Fibroblast of skin of scalp (primary cell): ENCODE results near the gene PSMA4.
A peak's percentile ranks its signal among the peaks of the same experiment; 100 is the strongest.
"Not testable (repeated sequence)": the region's sequence is repeated elsewhere in the genome, so short reads cannot be mapped to it uniquely, and the experiment has no call there.

Experiments used
- DNase-seq: peaks from one replicate; pipeline ENCODE4 v3.0.0-alpha.2; 2013

The PSMA4 gene

DNA sequence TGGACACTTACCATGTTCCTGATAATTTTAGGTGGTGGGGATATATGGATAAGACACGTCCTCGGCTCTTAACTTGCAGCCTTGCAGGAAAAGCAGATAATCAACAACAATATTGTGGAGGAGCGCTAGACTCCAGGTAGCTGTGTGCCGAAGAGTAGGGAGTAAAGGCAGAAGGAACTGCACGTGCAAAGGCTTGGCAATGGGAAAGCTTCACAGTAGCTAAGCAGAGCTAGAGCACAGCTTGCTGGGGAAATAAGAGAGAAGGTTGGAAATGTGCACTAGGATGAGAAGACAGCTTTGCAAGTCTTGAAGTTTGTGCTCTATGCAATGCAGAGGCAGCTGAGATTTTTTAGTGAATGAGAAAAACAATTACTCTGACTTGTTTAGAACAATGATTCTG lies 12.4 kb downstream of the PSMA4 start:
- DNase-seq, result no peak

DNA sequence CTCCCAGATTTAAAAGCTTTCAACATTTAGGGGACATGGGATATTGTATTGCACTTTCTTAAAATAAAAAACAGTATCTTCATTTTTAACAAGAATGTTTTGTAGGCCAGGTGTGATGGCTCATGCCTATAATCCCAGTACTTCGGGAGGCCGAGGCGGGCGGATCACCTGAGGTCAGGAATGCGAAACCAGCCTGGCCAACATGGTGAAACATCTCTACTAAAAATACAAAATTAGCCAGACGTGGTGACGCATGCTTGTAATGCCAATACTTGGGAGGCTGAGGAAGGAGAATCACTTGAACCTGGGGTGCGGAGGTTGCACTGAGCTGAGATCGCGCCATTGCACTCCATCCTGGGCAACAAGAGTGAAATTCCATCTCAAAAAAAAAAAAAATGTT lies 20.0 kb downstream of the PSMA4 start:
- not testable (repeated sequence) for DNase-seq

DNA sequence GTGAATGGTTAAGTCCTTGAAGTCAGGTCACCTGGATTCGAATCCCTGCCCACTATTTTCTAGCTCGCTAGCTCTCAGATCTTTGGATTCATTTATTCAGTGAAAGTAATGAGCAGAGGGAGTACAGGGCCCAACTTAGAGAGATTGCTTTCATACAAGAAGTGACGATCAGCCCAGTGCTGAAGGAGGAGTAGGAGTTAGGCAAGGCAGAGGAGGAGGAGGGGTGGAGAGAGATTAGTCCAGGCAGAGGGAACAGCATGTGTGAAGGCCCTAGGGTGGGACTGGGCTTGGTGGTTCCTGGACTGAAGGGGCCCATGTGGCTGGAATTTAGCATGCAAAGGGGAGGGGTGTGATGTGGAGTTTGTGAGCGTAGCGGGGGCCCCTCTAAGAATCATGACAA lies 21.2 kb downstream of the PSMA4 start:
- no peak for DNase-seq

DNA sequence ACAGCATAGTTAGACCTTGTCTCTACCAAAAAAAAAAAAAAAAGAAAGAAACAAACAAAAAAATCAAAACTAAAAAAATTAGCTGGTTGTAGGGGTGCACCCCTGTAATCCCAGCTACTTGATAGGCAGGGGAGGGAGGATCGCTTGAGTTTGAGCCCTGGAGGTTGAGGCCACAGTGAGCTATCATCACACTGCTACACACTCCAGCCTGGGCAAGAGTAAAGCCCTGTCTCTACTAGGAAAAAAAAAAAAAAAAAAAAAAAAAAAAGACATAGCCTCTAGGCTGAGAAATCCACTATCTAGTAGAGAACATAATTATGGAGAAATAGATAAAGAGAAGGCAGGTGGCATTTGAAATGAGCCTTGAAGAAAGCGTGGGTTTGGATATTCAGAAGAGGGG lies 22.8 kb downstream of the PSMA4 start:
- DNase-seq, result no peak

DNA sequence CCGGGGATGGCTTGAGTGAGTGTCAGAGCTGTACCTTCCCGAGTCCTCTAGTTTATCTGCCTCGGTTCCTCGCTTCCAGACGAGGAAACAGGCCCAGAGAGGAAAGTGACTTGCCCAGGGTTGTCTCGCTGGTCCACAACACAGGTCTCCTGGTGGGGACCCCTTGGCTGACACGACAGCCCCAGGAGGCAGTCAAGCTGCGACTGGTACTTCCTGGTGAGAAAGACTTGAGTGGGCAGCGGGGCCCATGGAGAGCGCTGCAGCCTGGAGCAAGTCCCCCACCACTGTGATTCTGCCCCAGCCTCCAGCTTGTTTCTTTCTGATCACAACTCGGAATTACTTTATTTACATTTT lies 24.5 kb downstream of the PSMA4 start:
- no peak for DNase-seq

DNA sequence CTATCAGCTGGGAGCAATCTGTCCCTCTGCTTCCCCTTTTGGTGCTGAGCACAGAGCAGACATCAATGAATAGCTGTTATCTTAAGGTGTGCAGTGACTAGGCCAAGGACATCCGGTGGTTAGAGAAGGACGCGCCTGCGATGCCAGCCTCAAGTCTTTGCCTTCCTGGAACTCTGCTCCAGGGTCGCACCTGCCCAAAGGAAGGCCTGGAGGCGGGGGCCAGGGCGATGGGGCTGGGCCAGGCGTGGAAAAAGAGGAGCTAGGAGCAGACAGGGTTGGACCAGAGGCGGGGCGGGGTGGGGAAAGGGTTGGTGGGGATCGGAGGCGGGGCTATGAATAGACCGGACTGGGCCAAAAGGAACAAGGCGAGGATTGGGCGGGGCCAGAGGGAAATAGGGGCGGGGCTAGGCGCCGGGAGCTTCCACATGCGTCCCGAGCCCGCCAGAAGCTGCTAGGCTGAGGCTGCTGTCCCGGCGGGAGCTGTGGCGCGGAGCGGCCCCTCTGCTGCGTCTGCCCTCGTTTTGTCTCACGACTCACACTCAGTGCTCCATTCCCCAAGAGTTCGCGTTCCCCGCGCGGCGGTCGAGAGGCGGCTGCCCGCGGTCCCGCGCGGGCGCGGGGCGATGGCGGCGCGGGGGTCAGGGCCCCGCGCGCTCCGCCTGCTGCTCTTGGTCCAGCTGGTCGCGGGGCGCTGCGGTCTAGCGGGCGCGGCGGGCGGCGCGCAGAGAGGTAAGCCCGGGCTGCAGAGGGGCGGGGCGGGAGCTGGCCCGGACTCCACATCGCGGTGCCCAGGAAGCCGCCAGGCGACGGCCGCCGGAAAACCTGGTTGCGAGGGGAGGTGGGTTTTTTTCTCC lies 25.1 kb downstream of the PSMA4 start, which contains the start of gene CHRNA5:
CHRNA5 (plus strand) TSS at position 424 of the 854 bp plus-strand sequence; CDS start at position 624, 200 bp downstream.
- DNase-seq, result peak; percentile 81

DNA sequence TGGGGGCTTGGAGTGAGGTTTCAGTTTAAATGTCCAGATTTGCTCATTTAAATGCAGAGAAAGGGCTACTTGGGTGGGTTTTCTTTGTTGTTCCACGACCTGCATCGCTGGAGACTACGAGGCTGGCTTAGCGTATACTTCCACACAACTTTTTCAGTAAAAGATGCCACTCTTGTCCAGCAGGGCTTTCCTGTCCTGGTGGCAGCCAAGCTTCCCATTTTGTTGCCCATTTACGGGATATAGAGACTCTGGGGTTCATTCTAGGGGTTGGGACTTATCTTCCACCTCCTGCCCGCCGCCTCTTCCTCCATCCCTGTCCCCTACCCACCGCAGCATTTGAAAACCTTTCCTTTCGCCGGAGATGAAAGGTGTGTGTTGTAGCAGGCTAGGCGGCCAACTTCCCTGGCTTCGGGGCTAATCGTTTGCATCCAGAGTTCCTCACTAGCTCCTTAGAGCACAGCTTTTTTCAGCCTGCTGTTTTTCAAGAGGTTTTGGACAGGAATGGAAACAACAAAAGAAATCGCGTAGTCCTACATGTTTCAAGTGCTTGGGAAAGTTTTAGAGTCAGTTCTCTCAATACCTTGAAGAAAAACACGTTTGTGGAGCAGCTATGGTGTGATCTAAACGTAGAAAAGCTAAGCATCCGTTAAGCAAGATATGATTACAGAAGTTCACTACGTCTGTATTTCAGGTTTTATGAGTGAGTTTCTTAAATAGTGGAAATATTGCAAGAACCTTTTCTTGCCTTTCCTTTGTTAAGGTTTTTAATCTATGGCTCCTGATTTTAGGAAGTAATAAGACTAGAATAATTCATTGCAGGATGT lies 25.9 kb downstream of the PSMA4 start:
- peak; percentile 7 for DNase-seq

DNA sequence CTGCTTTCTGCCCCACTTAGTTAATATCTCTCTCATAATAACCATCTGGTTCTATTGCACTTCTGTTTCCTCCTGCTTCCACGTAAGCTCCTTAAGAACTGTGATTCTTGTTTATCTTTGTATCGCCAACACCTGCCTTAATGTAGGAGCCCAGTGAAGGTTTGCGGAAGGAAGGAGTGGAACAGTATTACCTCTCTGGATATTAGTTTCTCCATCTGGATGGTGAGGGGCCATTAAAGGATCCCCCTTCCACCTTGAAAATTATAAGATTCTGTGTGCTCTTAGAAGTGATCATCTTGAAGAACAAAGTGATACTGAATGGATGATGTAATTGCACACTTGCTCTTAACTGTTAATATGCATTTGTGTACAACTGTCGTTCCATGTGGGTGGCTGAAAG lies 27.3 kb downstream of the PSMA4 start:
- DNase-seq, result no peak

DNA sequence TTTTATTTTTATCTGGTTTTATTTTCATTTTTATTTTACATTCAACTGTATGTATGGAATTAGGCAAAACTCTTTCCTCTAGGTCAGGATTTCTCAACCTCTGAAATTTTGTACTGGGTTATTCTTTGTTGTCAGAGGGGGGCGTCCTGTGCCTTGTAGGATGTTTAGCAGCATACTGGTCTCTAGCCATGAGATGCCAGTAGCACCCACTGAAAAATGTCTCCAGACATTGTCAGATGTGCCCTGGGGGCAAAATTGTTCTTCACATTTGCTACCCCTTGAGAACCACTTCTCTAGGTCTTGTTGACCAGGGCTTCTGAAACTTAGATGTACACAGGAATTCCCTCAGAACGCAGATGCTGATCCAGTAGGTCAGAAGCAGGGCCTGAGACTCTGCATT lies 30.5 kb downstream of the PSMA4 start:
- DNase-seq, result no peak

DNA sequence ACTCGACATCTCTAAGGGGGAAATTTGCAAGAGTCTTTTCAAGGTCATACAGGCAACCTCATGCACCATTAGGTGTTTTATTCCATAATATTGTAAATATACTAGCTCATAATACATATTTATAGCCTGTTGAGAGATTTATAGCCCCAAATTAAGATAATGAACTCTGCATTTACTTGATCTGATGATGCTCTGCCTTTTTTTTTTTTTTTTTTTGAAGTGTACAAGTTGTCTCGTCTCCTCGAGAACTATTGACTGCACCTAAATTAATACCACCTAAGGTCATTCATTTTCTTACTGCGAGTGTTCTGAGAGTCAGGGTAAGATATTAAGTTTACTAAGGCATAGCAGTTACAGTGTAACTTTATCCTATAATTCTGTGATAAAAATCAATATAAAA lies 31.1 kb downstream of the PSMA4 start:
- DNase-seq, result no peak

DNA sequence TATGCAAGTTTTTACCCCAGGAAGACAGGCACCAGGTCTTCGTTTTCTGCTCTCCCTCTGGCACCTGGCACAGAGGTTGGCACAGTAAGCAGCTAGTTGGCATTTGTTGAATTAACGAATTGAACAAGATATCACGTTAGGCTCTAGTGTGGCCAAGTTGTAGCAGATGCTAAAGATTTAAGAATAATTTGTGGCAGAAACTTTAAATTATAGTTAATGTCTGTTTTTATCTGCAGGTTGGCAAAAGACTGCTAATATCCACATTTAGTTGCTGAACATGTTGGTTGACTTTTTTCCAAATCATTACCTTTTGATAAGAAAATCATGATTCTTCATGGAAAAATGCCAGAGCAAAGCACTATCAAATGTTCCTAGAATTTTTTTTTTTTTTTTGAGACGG lies 33.2 kb downstream of the PSMA4 start:
- no peak for DNase-seq

DNA sequence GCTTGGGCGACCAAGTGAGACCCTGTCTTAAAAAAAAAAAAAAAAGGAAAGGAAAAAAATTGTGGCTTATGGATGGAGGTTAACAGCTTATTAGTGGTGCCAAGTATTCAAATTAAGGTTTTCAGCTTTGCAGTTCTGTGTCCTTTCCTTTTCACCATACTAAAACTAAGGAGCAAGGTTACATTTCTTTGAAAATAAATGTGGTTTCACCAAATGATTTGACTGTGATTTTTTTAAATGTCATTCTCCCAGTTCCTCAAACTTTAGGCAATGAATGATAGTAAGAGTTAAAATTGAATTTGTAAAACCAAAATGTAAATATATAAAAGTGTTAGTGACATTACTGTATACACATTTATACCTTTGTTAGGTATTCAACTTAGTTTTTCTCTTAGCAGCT lies 34.7 kb downstream of the PSMA4 start:
- no peak for DNase-seq

DNA sequence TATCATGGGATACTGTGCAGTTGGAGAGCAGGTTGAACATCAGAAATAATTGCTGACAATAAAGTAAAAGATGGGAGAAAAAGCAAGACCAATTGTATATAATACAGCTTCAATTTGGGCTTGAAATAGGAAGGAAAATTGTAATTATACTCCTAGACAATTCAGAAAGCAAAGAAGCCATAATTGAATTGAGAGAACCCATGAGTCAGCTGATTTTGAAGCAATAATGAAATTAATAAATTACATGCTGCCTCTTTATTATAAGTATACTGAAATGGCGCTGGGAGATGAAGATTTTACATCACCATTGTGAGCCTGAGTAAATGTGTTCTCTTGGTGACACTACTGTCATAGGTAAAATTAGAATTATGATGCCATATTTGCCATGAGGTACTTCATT lies 57.3 kb downstream of the PSMA4 start:
- no peak for DNase-seq

DNA sequence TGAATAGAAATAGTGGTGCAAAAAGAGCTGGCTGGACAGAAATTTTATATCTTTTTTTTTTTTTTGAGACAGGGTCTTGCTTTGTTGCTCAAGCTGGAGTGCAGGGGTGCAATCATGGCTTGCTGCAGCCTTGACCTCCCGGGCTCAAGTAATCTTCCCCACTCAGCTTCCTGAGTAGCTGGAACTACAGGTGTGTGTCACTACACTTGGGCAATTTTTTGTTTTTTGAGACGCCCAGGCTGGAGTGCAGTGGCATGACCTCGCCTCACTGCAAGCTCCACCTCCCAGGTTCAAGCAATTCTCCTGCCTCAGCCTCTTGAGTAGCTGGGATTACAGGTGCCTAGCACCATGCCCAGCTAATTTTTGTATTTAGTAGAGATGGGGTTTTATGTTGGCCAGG lies 58.1 kb downstream of the PSMA4 start:
- DNase-seq, result no peak

DNA sequence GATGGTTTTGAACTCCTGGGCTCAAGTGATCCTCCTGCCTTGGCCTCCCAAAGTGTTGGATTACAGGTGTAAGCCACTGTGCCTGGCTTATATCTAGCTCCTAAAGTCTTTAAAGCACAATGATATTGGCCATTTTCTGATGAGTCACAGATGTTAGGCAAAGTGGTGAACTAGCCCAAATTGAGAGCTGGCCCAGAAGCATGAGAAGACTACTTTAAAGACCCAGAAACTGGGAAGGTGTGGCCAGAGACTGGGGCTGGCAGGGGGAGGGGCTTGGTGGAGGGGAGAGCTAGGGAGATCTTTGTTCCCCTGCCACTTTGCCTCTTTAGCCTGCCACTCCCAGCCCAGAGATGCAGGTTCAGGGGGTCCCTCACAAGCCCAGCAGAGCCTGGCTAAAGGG lies 58.9 kb downstream of the PSMA4 start:
- no peak for DNase-seq
